Ishikawa (cell line): ENCODE results near the gene ARID5B.

Experiments used
- CREB1 ChIP-seq: IDR thresholded peaks from 2 replicates; pipeline ENCODE4 v1.6.1; 2012; ENCODE audit warnings: low read depth
- FOXM1 ChIP-seq: IDR thresholded peaks from 2 replicates; pipeline ENCODE4 v1.6.1; 2012; ENCODE audit warnings: low read depth, borderline replicate concordance
- NFIC ChIP-seq: IDR thresholded peaks from 2 replicates; pipeline ENCODE4 v1.6.1; 2012
- RAD21 ChIP-seq: IDR thresholded peaks from 2 replicates; pipeline ENCODE4 v1.6.1; 2012; ENCODE audit warnings: low read depth
- TAF1 ChIP-seq: IDR thresholded peaks from 2 replicates; pipeline ENCODE4 v1.6.1; 2012; ENCODE audit warnings: low read depth, mild to moderate bottlenecking
- TCF12 ChIP-seq: IDR thresholded peaks from 2 replicates; pipeline ENCODE4 v1.6.1; 2012; ENCODE audit warnings: low read depth
- USF1 ChIP-seq: IDR thresholded peaks from 2 replicates; pipeline ENCODE4 v1.6.1; 2012
- TF ChIP-seq, protein P1 (sequence below): IDR thresholded peaks from 2 replicates; pipeline ENCODE4 v1.6.1; 2012
- TF ChIP-seq, protein P2 (sequence below): IDR thresholded peaks from 2 replicates; pipeline ENCODE4 v1.6.1; 2012; ENCODE audit warnings: low read depth, mild to moderate bottlenecking

DNA sequence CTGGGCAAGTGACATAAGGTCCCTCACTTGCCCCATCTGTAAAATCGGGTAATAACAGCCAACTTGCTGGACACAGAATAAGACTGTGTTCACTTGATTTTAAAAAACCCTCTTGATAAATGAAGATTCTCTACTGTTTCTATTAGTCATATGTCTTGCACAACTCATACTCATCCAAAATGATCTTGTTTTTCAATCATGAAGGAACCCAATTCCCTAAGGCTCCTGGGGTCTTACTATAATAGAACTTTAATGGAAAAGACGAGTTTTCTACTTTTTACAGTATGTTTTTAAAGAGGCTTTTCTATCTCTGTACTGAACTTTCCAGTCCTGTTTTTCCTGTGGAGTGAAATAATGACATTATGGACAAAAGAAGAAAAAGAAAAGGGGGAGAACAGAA lies 103.8 kb downstream of the ARID5B start:
- TF ChIP-seq, protein P1, sequence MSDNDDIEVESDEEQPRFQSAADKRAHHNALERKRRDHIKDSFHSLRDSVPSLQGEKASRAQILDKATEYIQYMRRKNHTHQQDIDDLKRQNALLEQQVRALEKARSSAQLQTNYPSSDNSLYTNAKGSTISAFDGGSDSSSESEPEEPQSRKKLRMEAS, result no peak
- TF ChIP-seq TCF12, result no peak
- no peak for TF ChIP-seq RAD21
- no peak for TF ChIP-seq CREB1
- TF ChIP-seq, protein P2, sequence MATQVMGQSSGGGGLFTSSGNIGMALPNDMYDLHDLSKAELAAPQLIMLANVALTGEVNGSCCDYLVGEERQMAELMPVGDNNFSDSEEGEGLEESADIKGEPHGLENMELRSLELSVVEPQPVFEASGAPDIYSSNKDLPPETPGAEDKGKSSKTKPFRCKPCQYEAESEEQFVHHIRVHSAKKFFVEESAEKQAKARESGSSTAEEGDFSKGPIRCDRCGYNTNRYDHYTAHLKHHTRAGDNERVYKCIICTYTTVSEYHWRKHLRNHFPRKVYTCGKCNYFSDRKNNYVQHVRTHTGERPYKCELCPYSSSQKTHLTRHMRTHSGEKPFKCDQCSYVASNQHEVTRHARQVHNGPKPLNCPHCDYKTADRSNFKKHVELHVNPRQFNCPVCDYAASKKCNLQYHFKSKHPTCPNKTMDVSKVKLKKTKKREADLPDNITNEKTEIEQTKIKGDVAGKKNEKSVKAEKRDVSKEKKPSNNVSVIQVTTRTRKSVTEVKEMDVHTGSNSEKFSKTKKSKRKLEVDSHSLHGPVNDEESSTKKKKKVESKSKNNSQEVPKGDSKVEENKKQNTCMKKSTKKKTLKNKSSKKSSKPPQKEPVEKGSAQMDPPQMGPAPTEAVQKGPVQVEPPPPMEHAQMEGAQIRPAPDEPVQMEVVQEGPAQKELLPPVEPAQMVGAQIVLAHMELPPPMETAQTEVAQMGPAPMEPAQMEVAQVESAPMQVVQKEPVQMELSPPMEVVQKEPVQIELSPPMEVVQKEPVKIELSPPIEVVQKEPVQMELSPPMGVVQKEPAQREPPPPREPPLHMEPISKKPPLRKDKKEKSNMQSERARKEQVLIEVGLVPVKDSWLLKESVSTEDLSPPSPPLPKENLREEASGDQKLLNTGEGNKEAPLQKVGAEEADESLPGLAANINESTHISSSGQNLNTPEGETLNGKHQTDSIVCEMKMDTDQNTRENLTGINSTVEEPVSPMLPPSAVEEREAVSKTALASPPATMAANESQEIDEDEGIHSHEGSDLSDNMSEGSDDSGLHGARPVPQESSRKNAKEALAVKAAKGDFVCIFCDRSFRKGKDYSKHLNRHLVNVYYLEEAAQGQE, result no peak
- no peak for TF ChIP-seq TAF1
- no peak for TF ChIP-seq USF1
- TF ChIP-seq NFIC, result no peak
- TF ChIP-seq FOXM1, result no peak
